ENCODE results near the gene SELENOO. TPM values are rescaled to one million over a fixed set of nuclear protein-coding genes. Genes with fewer than 3 reads are reported as not detected.

Gene SELENOO
- total and polyA plus RNA-seq, 2 of the 13 experiments (the other 11 are each of a cell fraction or from before 2014, with no cell fraction given), result 14.4 to 19.0 TPM

DNA sequence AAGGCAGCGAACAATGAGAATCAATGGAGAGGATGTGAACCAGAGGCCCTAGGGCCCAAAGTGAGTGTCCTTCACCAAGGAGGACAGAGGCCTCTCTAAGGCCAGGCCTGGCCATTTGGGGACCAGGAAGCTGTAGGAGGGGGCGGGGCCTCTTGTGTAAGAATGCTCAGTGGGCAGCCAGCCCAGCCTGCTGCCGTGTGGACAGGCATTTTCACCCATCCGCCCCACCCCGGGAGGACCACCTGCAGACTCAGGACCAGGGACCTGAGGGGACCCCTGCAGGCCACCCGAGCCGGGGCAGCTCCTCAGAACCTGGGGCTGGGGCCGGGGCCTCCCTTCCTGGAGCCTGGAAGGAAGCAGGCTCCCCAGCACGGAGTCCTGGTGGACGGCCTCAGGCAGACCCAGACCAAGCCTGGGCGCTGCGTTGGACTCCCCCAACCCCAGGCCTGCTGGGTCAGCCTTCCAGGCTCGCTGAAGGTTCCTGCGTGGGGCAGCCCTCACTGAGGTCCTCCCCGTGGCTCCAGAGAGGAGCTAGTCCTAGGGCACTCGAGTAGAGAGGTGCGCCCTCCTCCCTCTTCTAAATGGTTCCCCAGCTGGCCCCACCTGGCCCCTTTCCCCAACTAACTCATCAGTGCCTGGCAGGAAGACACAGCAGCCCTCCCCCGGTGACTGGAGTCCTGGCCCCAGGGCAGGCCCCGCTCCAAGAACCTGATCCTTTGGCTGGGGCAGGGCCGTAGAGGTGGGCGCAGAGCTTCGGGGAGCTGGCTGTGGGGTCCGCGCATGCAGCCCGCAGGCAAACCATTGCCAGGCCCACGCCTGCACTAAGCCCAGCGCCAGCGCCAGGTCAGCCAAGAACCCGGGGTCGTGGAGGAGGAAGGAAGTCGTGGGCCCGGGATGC lies 16.6 kb upstream of the SELENOO start (continued):
- TF ChIP-seq ZFY (CRISPR knock-in tag; IDR thresholded peaks at IDR 0.05), result peak; percentile 64
- TF ChIP-seq POLR2AphosphoS5 (IDR thresholded peaks at IDR 0.05; ENCODE audit: low read depth, low read length), result 0 out of 2 replicates have a peak, but pooled peaks have one; percentile 31
- peak; percentile 68 for TF ChIP-seq ZFX (CRISPR knock-in tag; IDR thresholded peaks at IDR 0.05; ENCODE audit: low read depth)
- TF ChIP-seq, protein P1, sequence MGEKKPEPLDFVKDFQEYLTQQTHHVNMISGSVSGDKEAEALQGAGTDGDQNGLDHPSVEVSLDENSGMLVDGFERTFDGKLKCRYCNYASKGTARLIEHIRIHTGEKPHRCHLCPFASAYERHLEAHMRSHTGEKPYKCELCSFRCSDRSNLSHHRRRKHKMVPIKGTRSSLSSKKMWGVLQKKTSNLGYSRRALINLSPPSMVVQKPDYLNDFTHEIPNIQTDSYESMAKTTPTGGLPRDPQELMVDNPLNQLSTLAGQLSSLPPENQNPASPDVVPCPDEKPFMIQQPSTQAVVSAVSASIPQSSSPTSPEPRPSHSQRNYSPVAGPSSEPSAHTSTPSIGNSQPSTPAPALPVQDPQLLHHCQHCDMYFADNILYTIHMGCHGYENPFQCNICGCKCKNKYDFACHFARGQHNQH (CRISPR knock-in tag; IDR thresholded peaks at IDR 0.05), result peak; percentile 57; the same call in 1 of the 2 replicates
- TF ChIP-seq, protein P2, sequence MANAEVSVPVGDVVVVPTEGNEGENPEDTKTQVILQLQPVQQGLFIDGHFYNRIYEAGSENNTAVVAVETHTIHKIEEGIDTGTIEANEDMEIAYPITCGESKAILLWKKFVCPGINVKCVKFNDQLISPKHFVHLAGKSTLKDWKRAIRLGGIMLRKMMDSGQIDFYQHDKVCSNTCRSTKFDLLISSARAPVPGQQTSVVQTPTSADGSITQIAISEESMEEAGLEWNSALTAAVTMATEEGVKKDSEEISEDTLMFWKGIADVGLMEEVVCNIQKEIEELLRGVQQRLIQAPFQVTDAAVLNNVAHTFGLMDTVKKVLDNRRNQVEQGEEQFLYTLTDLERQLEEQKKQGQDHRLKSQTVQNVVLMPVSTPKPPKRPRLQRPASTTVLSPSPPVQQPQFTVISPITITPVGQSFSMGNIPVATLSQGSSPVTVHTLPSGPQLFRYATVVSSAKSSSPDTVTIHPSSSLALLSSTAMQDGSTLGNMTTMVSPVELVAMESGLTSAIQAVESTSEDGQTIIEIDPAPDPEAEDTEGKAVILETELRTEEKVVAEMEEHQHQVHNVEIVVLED (CRISPR knock-in tag; IDR thresholded peaks at IDR 0.05; ENCODE audit: borderline replicate concordance), result 0 out of 2 replicates have a peak, but pooled peaks have one; percentile 11
- 0 out of 2 replicates have a peak, but pooled peaks have one; percentile 5 for TF ChIP-seq ZNF331 (CRISPR knock-in tag; IDR thresholded peaks at IDR 0.05)
- TF ChIP-seq TOE1 (CRISPR knock-in tag; IDR thresholded peaks at IDR 0.05), result no peak
- TF ChIP-seq, protein P3, sequence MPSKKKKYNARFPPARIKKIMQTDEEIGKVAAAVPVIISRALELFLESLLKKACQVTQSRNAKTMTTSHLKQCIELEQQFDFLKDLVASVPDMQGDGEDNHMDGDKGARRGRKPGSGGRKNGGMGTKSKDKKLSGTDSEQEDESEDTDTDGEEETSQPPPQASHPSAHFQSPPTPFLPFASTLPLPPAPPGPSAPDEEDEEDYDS (CRISPR knock-in tag; IDR thresholded peaks at IDR 0.05), result peak; percentile 40; the same call in 1 of the 2 replicates
- TF ChIP-seq, protein P4, sequence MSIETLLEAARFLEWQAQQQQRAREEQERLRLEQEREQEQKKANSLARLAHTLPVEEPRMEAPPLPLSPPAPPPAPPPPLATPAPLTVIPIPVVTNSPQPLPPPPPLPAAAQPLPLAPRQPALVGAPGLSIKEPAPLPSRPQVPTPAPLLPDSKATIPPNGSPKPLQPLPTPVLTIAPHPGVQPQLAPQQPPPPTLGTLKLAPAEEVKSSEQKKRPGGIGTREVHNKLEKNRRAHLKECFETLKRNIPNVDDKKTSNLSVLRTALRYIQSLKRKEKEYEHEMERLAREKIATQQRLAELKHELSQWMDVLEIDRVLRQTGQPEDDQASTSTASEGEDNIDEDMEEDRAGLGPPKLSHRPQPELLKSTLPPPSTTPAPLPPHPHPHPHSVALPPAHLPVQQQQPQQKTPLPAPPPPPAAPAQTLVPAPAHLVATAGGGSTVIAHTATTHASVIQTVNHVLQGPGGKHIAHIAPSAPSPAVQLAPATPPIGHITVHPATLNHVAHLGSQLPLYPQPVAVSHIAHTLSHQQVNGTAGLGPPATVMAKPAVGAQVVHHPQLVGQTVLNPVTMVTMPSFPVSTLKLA (IDR thresholded peaks at IDR 0.05), result no peak
- 0 out of 2 replicates have a peak, but pooled peaks have one; percentile 39 for TF ChIP-seq RBFOX2 (IDR thresholded peaks at IDR 0.05; ENCODE audit: low read depth, low read length)
- no peak for TF ChIP-seq HNRNPK (IDR thresholded peaks at IDR 0.05; ENCODE audit: low read depth, low read length, poor library complexity, severe bottlenecking)
- TF ChIP-seq POLR2A (IDR thresholded peaks at IDR 0.05; ENCODE audit: insufficient read depth in 1 of 2, low read depth in 2 of 2, low read length in 2 of 2), result peak in 1 of 2 experiments; percentile 49; a peak in 1 of 4 replicates
- peak; percentile 65; the same call in 1 of the 2 replicates for TF ChIP-seq ZBTB7B (CRISPR knock-in tag; IDR thresholded peaks at IDR 0.05)
- TF ChIP-seq, protein P5, sequence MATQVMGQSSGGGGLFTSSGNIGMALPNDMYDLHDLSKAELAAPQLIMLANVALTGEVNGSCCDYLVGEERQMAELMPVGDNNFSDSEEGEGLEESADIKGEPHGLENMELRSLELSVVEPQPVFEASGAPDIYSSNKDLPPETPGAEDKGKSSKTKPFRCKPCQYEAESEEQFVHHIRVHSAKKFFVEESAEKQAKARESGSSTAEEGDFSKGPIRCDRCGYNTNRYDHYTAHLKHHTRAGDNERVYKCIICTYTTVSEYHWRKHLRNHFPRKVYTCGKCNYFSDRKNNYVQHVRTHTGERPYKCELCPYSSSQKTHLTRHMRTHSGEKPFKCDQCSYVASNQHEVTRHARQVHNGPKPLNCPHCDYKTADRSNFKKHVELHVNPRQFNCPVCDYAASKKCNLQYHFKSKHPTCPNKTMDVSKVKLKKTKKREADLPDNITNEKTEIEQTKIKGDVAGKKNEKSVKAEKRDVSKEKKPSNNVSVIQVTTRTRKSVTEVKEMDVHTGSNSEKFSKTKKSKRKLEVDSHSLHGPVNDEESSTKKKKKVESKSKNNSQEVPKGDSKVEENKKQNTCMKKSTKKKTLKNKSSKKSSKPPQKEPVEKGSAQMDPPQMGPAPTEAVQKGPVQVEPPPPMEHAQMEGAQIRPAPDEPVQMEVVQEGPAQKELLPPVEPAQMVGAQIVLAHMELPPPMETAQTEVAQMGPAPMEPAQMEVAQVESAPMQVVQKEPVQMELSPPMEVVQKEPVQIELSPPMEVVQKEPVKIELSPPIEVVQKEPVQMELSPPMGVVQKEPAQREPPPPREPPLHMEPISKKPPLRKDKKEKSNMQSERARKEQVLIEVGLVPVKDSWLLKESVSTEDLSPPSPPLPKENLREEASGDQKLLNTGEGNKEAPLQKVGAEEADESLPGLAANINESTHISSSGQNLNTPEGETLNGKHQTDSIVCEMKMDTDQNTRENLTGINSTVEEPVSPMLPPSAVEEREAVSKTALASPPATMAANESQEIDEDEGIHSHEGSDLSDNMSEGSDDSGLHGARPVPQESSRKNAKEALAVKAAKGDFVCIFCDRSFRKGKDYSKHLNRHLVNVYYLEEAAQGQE (IDR thresholded peaks at IDR 0.05; ENCODE audit: borderline replicate concordance in 1 of 2, low read depth in 1 of 2, low read length in 2 of 2), result no peak
- TF ChIP-seq, protein P6, sequence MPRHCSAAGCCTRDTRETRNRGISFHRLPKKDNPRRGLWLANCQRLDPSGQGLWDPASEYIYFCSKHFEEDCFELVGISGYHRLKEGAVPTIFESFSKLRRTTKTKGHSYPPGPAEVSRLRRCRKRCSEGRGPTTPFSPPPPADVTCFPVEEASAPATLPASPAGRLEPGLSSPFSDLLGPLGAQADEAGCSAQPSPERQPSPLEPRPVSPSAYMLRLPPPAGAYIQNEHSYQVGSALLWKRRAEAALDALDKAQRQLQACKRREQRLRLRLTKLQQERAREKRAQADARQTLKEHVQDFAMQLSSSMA (CRISPR knock-in tag; IDR thresholded peaks at IDR 0.05), result no peak

Data from HepG2 (cell line).